Mesendoderm (in vitro differentiated cells): ENCODE measurements around the gene FBXO11.

ENCODE experiments used
- DNase-seq: peaks from one replicate; pipeline ENCODE4 v3.0.0; 2013
- H2AK5ac ChIP-seq: 2 replicates; pipeline ENCODE4 v1.6.1; 2013; ENCODE audit warnings: low read length, inconsistent platforms
- H2BK120ac ChIP-seq: 2 replicates; pipeline ENCODE4 v1.6.1; 2013; ENCODE audit warnings: low read depth, mild to moderate bottlenecking, low read length, moderate library complexity, mixed read lengths
- H2BK15ac ChIP-seq: replicated peaks from 2 replicates; pipeline ENCODE4 v1.6.1; 2013; ENCODE audit warnings: low read depth, mild to moderate bottlenecking, moderate library complexity
- H2BK5ac ChIP-seq: 2 replicates; pipeline ENCODE4 v1.6.1; 2013; ENCODE audit warnings: low read length, inconsistent platforms
- H3K18ac ChIP-seq: 2 replicates; pipeline ENCODE4 v1.6.1; 2013; ENCODE audit warnings: mild to moderate bottlenecking, low read length, mixed read lengths
- H3K23ac ChIP-seq: one replicate; pipeline ENCODE4 v1.6.1; 2013; ENCODE audit warnings: low read length
- H3K27ac ChIP-seq: 2 replicates; pipeline ENCODE4 v1.5.1; 2013; ENCODE audit warnings: low read depth, mild to moderate bottlenecking, inconsistent platforms, low read length, moderate library complexity
- H3K27me3 ChIP-seq: 2 replicates; pipeline ENCODE4 v1.6.1; 2013; ENCODE audit warnings: low read length, control low read depth, mild to moderate bottlenecking, inconsistent platforms; ENCODE audit not compliant: insufficient read depth, poor library complexity
- H3K36me3 ChIP-seq: 2 replicates; pipeline ENCODE4 v1.6.1; 2013; ENCODE audit warnings: low read length, inconsistent platforms; ENCODE audit not compliant: control insufficient read depth, insufficient read depth
- H3K4ac ChIP-seq: one replicate; pipeline ENCODE4 v1.6.1; 2013; ENCODE audit warnings: low read depth, mild to moderate bottlenecking, low read length, moderate library complexity
- H3K4me1 ChIP-seq: 2 replicates; pipeline ENCODE4 v1.6.1; 2013; ENCODE audit warnings: low read depth, low read length, inconsistent platforms; ENCODE audit not compliant: control insufficient read depth
- H3K4me2 ChIP-seq: 2 replicates; pipeline ENCODE4 v1.6.1; 2013; ENCODE audit warnings: low read length
- H3K4me3 ChIP-seq: 2 replicates; pipeline ENCODE4 v1.5.1; 2013; ENCODE audit warnings: mild to moderate bottlenecking, low read length
- H3K56ac ChIP-seq: one replicate; pipeline ENCODE4 v1.6.1; 2013; ENCODE audit warnings: low read length
- H3K79me1 ChIP-seq: 2 replicates; pipeline ENCODE4 v1.6.1; 2013; ENCODE audit warnings: low read length, inconsistent platforms
- H3K79me2 ChIP-seq: 2 replicates; pipeline ENCODE4 v1.6.1; 2013; ENCODE audit warnings: mild to moderate bottlenecking, low read length; ENCODE audit not compliant: control insufficient read depth, insufficient read depth
- H3K9ac ChIP-seq: 2 replicates; pipeline ENCODE4 v1.6.1; 2013; ENCODE audit warnings: low read length, inconsistent platforms
- H4K5ac ChIP-seq: one replicate; pipeline ENCODE4 v1.6.1; 2013; ENCODE audit warnings: low read length
- H4K8ac ChIP-seq: one replicate; pipeline ENCODE4 v1.6.1; 2013; ENCODE audit warnings: low read depth, mild to moderate bottlenecking, control low read depth, low read length, moderate library complexity
- WGBS: extraction: QIAGEN DNeasy Blood & Tissue Kit; methylation state at CpG from one replicate; pipeline ENCODE4 v1.1.7; 2013; ENCODE audit warnings: low lambda C conversion rate, missing lambda C conversion rate; ENCODE audit not compliant: insufficient coverage; ENCODE audit errors: extremely low coverage; 5-methylcytosine and 5-hydroxymethylcytosine counted together

Gene FBXO11

GRCh38 chr2:47799031-47799609 lies 107.2 kb downstream of the FBXO11 start:
- Histone ChIP-seq H3K79me1 (peaks cover 20% of the 10 kb centered on the region), H3K27ac (no peak overlapping the region), H2BK5ac (no peak overlapping the region), H4K5ac (no peak overlapping the region), H3K4me3 (no peak overlapping the region), H3K36me3 (peaks cover 24% of the 10 kb centered on the region), H4K8ac (no peak overlapping the region), H3K4ac (no peak overlapping the region), H3K9ac (no peak overlapping the region), H3K23ac (no peak overlapping the region), H3K4me2 (no peak overlapping the region), H2AK5ac (no peak overlapping the region), H2BK15ac (no peak overlapping the region), H3K18ac (no peak overlapping the region), H3K56ac (no peak overlapping the region), H2BK120ac (no peak overlapping the region), H3K27me3 (no peaks in the 10 kb centered on the region), H3K79me2 (peaks cover 34% of the 10 kb centered on the region), H3K4me1 (no peaks in the 10 kb centered on the region)
- DNase-seq = no peak
- no CpG with 5 or more reads among the region's 6 CpGs for WGBS

DNA sequence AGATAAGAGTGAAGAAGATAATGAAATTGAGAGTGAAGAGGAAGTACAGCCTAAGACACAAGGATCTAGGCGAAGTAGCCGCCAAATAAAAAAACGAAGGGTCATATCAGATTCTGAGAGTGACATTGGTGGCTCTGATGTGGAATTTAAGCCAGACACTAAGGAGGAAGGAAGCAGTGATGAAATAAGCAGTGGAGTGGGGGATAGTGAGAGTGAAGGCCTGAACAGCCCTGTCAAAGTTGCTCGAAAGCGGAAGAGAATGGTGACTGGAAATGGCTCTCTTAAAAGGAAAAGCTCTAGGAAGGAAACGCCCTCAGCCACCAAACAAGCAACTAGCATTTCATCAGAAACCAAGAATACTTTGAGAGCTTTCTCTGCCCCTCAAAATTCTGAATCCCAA lies 107.7 kb downstream of the FBXO11 start:
- no peak overlapping the region for H3K23ac ChIP-seq
- no peak overlapping the region for H3K4me2 ChIP-seq
- H3K36me3 ChIP-seq = peaks cover 24% of the 10 kb centered on the region
- WGBS = no CpG with 5 or more reads among the region's 6 CpGs
- no peak overlapping the region for H3K9ac ChIP-seq
- H2BK15ac ChIP-seq = no peak overlapping the region
- DNase-seq = no peak
- no peak overlapping the region for H3K18ac ChIP-seq
- H3K79me2 ChIP-seq = peaks cover 37% of the 10 kb centered on the region
- H4K8ac ChIP-seq = no peak overlapping the region
- no peaks in the 10 kb centered on the region for H3K27me3 ChIP-seq
- no peak overlapping the region for H3K56ac ChIP-seq
- H4K5ac ChIP-seq = no peak overlapping the region
- H2BK5ac ChIP-seq = no peak overlapping the region
- no peak overlapping the region for H3K27ac ChIP-seq
- no peak overlapping the region for H2BK120ac ChIP-seq
- H3K4me1 ChIP-seq = no peaks in the 10 kb centered on the region
- H3K79me1 ChIP-seq = peaks cover 20% of the 10 kb centered on the region
- H2AK5ac ChIP-seq = no peak overlapping the region
- no peak overlapping the region for H3K4me3 ChIP-seq
- H3K4ac ChIP-seq = no peak overlapping the region

DNA sequence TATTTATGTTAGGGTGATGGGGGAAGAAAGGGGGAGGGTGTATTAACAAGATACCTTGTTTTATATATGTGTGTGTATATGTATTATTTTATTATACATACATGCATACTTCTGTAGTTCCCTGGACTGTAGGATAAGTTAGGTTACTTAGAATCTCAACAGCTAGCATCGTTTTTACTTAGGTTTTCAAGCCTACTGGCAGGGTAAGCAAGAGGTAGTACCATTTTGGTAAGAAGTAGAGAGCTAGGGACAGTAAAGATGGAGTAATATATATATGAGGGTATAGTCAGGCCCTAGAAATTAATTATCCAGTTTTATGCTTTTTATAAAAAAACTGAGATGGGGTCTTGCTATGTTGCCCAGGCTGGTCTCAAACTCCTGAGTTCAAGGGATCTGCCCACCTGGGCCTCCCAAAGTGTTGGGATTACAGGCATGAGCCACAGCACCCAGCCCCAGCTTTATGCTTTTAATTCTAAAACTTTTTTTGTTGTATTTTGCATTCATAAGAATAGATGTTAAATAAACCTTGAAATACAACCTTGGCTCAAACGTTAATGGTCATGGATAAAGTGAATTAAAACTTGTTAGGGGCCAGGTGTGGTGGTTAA lies 110.1 kb downstream of the FBXO11 start:
- H2BK120ac ChIP-seq = no peak overlapping the region
- no peak overlapping the region for H2AK5ac ChIP-seq
- no peak for DNase-seq
- no peak overlapping the region for H4K5ac ChIP-seq
- no peak overlapping the region for H3K27ac ChIP-seq
- no peak overlapping the region for H3K56ac ChIP-seq
- peaks cover 20% of the 10 kb centered on the region for H3K79me1 ChIP-seq
- no peak overlapping the region for H3K23ac ChIP-seq
- peaks cover 48% of the 10 kb centered on the region for H3K79me2 ChIP-seq
- H3K27me3 ChIP-seq = no peaks in the 10 kb centered on the region
- H3K4me2 ChIP-seq = no peak overlapping the region
- H4K8ac ChIP-seq = no peak overlapping the region
- H2BK15ac ChIP-seq = no peak overlapping the region
- H3K36me3 ChIP-seq = peaks cover 20% of the 10 kb centered on the region
- WGBS = no CpG with 5 or more reads among the region's 2 CpGs
- H3K4me3 ChIP-seq = no peak overlapping the region
- no peak overlapping the region for H3K18ac ChIP-seq
- H3K4me1 ChIP-seq = no peaks in the 10 kb centered on the region
- no peak overlapping the region for H3K9ac ChIP-seq
- H2BK5ac ChIP-seq = no peak overlapping the region
- H3K4ac ChIP-seq = no peak overlapping the region

DNA sequence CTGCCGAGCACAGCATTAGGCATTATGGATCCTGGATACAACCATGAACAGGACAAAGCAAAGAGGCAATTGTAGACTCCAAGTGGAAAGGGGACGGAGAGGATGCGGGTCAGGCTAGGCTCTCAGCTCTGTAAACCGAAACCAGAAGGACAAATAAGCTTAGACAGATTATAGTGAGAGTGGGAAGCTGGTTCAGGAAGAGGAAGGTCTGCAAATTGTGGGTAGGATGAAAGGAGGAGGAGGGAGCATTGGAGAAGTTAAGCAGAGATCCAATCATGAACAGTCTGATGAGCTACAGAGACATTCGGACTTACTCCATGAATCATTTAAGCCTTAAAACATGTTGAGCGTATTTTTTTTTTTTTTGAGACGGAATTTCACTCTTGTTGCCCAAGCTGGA lies 120.3 kb downstream of the FBXO11 start:
- no peak overlapping the region for H3K4me3 ChIP-seq

DNA sequence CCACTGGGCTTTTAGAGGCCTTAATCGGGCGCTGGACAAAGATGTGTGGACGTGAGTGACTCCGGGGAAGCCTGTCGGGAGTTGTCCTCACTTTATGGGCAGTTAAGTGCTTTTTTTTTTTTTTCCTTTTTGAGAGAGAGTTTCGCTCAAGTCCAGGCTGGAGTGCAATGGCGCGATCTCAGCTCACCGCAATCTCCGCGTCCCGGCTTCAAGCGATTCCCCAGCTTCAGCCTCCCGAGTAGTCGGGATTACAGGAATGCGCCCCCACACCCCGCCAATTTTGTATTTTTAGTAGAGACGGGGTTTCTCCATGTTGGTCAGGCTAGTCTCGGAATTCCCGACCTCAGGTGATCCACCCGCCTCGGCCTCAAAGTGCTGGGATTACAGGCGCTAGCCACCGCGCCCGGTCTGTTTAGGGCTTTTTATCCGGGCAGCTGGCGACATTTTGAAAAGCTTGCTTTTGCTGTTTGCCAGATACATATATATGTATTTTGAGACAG lies 121.9 kb downstream of the FBXO11 start:
- no peak overlapping the region for H4K8ac ChIP-seq
- no peaks in the 10 kb centered on the region for H3K27me3 ChIP-seq
- peak overlapping the region; percentile 78 for H3K9ac ChIP-seq
- no peak overlapping the region for H3K23ac ChIP-seq
- H2BK5ac ChIP-seq = no peak overlapping the region
- WGBS = no CpG with 5 or more reads among the region's 28 CpGs
- H3K18ac ChIP-seq = no peak overlapping the region
- peak overlapping the region; percentile 51 for H3K4me2 ChIP-seq
- peak overlapping the region; percentile 79 for H3K56ac ChIP-seq
- peak overlapping the region; percentile 36 for H3K4me3 ChIP-seq
- no peak overlapping the region for H3K4ac ChIP-seq
- DNase-seq = peak; percentile 47
- no peak overlapping the region for H2BK120ac ChIP-seq
- H3K4me1 ChIP-seq = no peaks in the 10 kb centered on the region
- no peak overlapping the region for H2BK15ac ChIP-seq
- H3K27ac ChIP-seq = peak overlapping the region; percentile 8
- no peaks in the 10 kb centered on the region for H3K36me3 ChIP-seq
- H3K79me1 ChIP-seq = no peaks in the 10 kb centered on the region
- no peak overlapping the region for H4K5ac ChIP-seq
- H2AK5ac ChIP-seq = no peak overlapping the region
- H3K79me2 ChIP-seq = peaks cover 45% of the 10 kb centered on the region

More for the DNA sequence above, 120.3 kb downstream of the FBXO11 start:
- H2BK5ac ChIP-seq = no peak overlapping the region
- H3K4me1 ChIP-seq = no peaks in the 10 kb centered on the region
- no peak overlapping the region for H4K8ac ChIP-seq
- no peak overlapping the region for H4K5ac ChIP-seq
- no peak overlapping the region for H2BK15ac ChIP-seq
- no peak overlapping the region for H3K23ac ChIP-seq
- H3K18ac ChIP-seq = no peak overlapping the region
- H3K9ac ChIP-seq = no peak overlapping the region
- H3K27me3 ChIP-seq = no peaks in the 10 kb centered on the region
- H2BK120ac ChIP-seq = no peak overlapping the region
- H3K4me2 ChIP-seq = no peak overlapping the region
- no peak overlapping the region for H3K4ac ChIP-seq
- H2AK5ac ChIP-seq = no peak overlapping the region
- H3K27ac ChIP-seq = no peak overlapping the region
- H3K56ac ChIP-seq = no peak overlapping the region
- no CpG with 5 or more reads among the region's 7 CpGs for WGBS
- no peaks in the 10 kb centered on the region for H3K36me3 ChIP-seq
- H3K79me1 ChIP-seq = no peaks in the 10 kb centered on the region
- DNase-seq = no peak
- H3K79me2 ChIP-seq = peaks cover 59% of the 10 kb centered on the region
